Adrenal gland (tissue), 12 donors: Measurements from ENCODE around the gene ACTR2. TPM values are rescaled to one million over a fixed set of nuclear protein-coding genes. Genes with fewer than 3 reads are reported as not detected.

ENCODE experiments used
- DNase-seq, 7 donors: peaks; one replicate each; pipeline ENCODE4 v3.0.0-alpha.2; 2019 to 2020
- H3K27ac ChIP-seq, 5 donors: fragments of 200-600 bp; sonication (generic) in 4 of 5; 1 replicate in 3 of 5; 2 replicates in 2 of 5; pipeline versions ENCODE4 v1.5.1 to v1.8.0; 2016 to 2020; ENCODE audit warnings: mild to moderate bottlenecking in 1 of 5
- H3K27me3 ChIP-seq: fragments of 200-600 bp; 2 replicates; pipeline ENCODE4 v1.8.0; 2021
- H3K36me3 ChIP-seq, 2 donors: fragments of 200-600 bp; replicated peaks in 1 of 2; 1 replicate in 1 of 2; 2 replicates in 1 of 2; pipeline versions ENCODE4 v1.5.1 to v1.8.0; 2018 to 2022
- H3K4me1 ChIP-seq, 2 donors: fragments of 200-600 bp; replicated peaks in 1 of 2; 1 replicate in 1 of 2; 2 replicates in 1 of 2; pipeline versions ENCODE4 v1.5.1 to v1.8.0; 2018 to 2021
- H3K4me3 ChIP-seq, 4 donors: fragments of 200-600 bp; sonication (generic) in 3 of 4; one replicate each; pipeline ENCODE4 v1.5.1; 2016 to 2018
- H3K9me3 ChIP-seq, 3 donors: fragments of 200-600 bp; sonication (generic) in 1 of 3; replicated peaks in 1 of 3; 1 replicate in 2 of 3; 2 replicates in 1 of 3; pipeline versions ENCODE4 v1.5.1 to v1.8.0; 2016 to 2021
- POLR2A ChIP-seq, 2 donors: fragments of 450-650 bp; IDR thresholded peaks; one replicate each; pipeline ENCODE4 v1.6.1; 2017; ENCODE audit warnings: antibody characterized with exemption in 2 of 2, mild to moderate bottlenecking in 2 of 2, moderate library complexity in 1 of 2
- WGBS, 4 donors: extraction: QIAGEN DNeasy Blood & Tissue Kit in 2 of 4; methylation state at CpG; one replicate each; pipeline versions ENCODE4 v1.1.5 to v1.1.7; 2013 to 2017; 5-methylcytosine and 5-hydroxymethylcytosine counted together
- intact Hi-C, 2 donors: fragments of 100-400 bp; cut with DNase I; formaldehyde crosslinking; loops; one replicate each; pipeline versions ENCODE4 v1.14.1 to v1.15.0; 2022 to 2023
- polyA plus RNA-seq, 3 donors: library from polyadenylated mRNA; stranded (reverse); fragments of 200-250 nt in 2 of 3; fragments of 350-450 nt in 1 of 3; fragmentation: Illumina TruSeq in 1 of 3; extraction: RNeasy Lipid Tissue Mini Kit (QIAGEN cat#74804) in 1 of 3; gene quantifications; one replicate each; pipeline ENCODE4 v1.2.3, GENCODE V29; 2013 to 2014
- total RNA-seq, 9 donors: library from RNA; depleted of rRNA in 4 of 9; stranded (reverse); fragments of >200 nt in 4 of 9; fragments of 120-200 nt in 1 of 9; fragmentation: NEBNext Ultra II Directional in 1 of 9; extraction: Animal tissue kit (Norgen Biotek cat#: 25700) in 1 of 9; gene quantifications; one replicate each; pipeline versions ENCODE4 v1.1.0 to v1.2.4, GENCODE V29; 2013 to 2023
- TF ChIP-seq, protein P1 (sequence below), 6 experiments: fragments of 450-650 bp in 4 of 6; fragments of 200-600 bp in 2 of 6; sonication (generic) in 1 of 6; IDR thresholded peaks; 1 replicate in 5 of 6; 2 replicates in 1 of 6; pipeline versions ENCODE4 v1.5.1 to v1.8.0; 2016 to 2021; ENCODE audit warnings: antibody characterized with exemption in 6 of 6, mild to moderate bottlenecking in 2 of 6, moderate library complexity in 1 of 6
- donor health status: healthy with polysubstance abuse.
- donor health status: Bipolar disorder and iron deficiency.
- donor health status: DM: yes; HTN: yes; CAD: no.
- donor health status: DM: no; HTN: no; CAD: no.
- donor health status: DM: no; HTN: no; CAD: no.
- donor health status: DM: yes; HTN: yes; CAD: no.

Gene ACTR2
- total and polyA plus RNA-seq, 12 donors, result 29.9 to 186 (median 73.5) TPM

DNA sequence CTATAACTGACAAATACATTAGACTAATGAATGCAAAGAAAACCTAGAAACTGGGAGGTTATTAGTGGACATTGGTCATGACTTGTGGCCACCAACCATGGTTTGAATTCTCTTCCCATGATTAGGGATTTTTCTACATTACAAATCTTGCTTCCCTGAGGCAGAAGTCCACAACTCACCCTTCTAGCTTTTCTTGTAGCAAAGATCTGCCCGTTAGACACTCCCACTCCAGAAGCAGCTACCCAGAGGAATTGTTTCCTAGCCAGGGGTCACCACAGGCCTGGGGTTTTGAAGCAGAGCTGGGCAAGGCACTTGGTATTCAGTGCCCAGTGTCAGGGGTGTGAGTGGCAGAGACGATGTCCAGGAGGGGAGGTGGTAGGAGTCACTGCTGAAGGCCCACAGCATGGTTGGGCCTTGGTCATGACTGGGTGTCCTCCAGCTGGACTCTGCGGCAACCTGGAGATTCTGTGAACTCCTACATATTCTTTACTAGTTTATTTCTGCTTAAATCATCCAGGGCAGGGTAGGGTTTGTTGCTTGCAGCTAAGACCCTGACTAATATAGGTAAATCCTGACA is 54.9 kb downstream of the ACTR2 start:
- Histone ChIP-seq H3K4me1 (peaks cover 5 to 10% of the 10 kb centered on the region in 2 donors), H3K27me3 (no peaks in the 10 kb centered on the region), H3K27ac (peak overlapping the region in 1 of 5 donors; percentile 10), H3K4me3 (no peak overlapping the region), H3K36me3 (no peaks in the 10 kb centered on the region), H3K9me3 (no peaks in the 10 kb centered on the region)
- intact Hi-C loops, result no loop called here
- TF ChIP-seq, protein P1, sequence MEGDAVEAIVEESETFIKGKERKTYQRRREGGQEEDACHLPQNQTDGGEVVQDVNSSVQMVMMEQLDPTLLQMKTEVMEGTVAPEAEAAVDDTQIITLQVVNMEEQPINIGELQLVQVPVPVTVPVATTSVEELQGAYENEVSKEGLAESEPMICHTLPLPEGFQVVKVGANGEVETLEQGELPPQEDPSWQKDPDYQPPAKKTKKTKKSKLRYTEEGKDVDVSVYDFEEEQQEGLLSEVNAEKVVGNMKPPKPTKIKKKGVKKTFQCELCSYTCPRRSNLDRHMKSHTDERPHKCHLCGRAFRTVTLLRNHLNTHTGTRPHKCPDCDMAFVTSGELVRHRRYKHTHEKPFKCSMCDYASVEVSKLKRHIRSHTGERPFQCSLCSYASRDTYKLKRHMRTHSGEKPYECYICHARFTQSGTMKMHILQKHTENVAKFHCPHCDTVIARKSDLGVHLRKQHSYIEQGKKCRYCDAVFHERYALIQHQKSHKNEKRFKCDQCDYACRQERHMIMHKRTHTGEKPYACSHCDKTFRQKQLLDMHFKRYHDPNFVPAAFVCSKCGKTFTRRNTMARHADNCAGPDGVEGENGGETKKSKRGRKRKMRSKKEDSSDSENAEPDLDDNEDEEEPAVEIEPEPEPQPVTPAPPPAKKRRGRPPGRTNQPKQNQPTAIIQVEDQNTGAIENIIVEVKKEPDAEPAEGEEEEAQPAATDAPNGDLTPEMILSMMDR (IDR thresholded peaks at IDR 0.05), result no peak
- no peak for TF ChIP-seq POLR2A (IDR thresholded peaks at IDR 0.05)
- 87 to 96% (median 89%) methylated on average over 3 of the region's 3 CpGs for WGBS, 4 donors
- no peak for DNase-seq

DNA sequence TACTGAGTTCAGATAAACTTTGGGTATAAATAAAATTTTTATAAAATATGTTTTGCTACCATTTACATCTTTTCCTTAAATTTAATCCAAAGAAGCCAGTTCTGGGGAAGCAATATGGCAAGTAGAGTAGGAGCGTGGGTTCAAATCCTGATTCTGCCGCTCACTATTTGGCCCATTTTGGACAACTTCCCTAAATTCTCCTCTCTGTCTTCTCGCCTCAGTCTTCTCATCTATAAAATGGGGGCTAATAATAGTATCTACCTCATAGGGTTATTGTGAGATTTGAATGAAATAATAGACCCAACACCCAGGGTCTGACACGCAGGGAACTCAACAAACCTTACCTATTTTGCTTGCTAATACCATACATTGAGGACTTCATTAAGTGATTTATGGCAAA is 59.7 kb downstream of the ACTR2 start:
- TF ChIP-seq, protein P1 (IDR thresholded peaks at IDR 0.05), result no peak
- TF ChIP-seq POLR2A (IDR thresholded peaks at IDR 0.05), result no peak
- Histone ChIP-seq H3K4me3 (no peak overlapping the region), H3K9me3 (no peaks in the 10 kb centered on the region), H3K36me3 (no peaks in the 10 kb centered on the region), H3K27ac (no peak overlapping the region), H3K4me1 (no peaks in the 10 kb centered on the region), H3K27me3 (no peaks in the 10 kb centered on the region)
- no peak for DNase-seq
- intact Hi-C loops, result no loop called here
- WGBS, 4 donors, result 90 to 98% (median 94%) methylated on average over 4 of the region's 4 CpGs

DNA sequence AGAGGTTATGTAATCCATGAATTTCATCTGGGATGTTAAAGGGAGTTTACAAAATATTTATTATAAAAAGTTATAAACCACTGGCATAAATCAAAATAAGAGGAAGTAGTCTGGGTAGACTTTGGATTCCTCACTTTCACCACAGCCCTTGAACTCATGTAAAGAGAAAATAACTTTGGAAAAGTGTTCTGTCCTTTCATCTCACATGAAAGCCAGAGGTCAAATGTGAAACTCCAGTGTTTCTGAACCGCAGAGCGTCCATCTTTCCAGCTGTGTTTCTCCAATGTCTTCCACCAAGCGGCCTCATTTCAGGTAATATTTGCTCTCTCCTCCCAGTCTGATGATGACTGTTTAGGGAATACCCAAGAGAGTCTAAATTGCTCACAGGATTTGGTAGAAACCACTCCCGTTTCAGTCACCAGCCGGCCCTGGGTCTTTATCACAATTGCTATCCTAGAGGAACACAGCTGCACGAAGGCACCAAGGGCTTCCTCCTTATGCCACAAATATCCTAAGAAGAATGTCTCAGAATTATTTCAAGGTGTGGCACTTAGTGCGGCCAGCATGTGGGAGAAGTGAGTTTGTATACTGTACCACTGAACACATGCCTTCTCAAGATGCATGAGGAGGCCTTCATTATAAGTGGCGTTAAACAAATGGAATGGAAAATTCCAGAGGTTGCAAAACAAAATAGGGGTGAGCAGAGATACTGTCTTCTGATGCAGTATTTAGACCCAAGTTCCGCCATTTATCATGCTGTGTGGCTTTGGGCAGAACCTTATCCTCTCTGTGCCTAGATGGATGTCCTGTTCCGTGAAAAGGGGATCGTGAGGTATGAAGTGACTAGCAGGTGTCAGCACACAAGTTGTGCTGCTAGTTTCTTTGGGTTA is 63.8 kb downstream of the ACTR2 start:
- Histone ChIP-seq H3K27ac (no peak overlapping the region), H3K36me3 (no peaks in the 10 kb centered on the region), H3K4me1 (no peaks in the 10 kb centered on the region), H3K9me3 (no peaks in the 10 kb centered on the region), H3K4me3 (no peak overlapping the region), H3K27me3 (no peaks in the 10 kb centered on the region)
- no peak for TF ChIP-seq POLR2A (IDR thresholded peaks at IDR 0.05)
- TF ChIP-seq, protein P1 (IDR thresholded peaks at IDR 0.05), result no peak
- intact Hi-C loops, result no loop called here
- WGBS, 4 donors, result 90 to 95% (median 93%) methylated on average over 8 to 11 of the region's 11 CpGs
- no peak for DNase-seq

DNA sequence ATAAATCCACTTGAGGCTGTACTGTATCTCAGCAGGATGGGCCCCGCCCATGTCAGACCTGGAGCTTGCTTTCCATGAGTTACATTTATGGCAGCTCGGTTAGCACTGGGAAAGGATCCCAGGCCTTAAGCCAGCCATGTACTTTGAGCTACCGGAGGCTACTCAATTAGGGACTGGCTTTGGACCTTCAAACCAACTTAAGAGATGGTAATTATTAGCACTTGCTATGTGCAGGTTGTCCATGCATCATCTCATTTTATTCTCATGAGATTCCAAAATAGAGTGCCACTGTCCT is 64.4 kb downstream of the ACTR2 start:
- WGBS, 4 donors, result 87 to 96% (median 90%) methylated on average over 3 of the region's 3 CpGs

More for the DNA sequence above, 64.4 kb downstream of the ACTR2 start:
- Histone ChIP-seq H3K9me3 (no peaks in the 10 kb centered on the region), H3K36me3 (no peaks in the 10 kb centered on the region), H3K27me3 (no peaks in the 10 kb centered on the region), H3K27ac (no peak overlapping the region), H3K4me1 (no peaks in the 10 kb centered on the region), H3K4me3 (no peak overlapping the region)
- no peak for TF ChIP-seq POLR2A (IDR thresholded peaks at IDR 0.05)
- TF ChIP-seq, protein P1 (IDR thresholded peaks at IDR 0.05), result no peak
- intact Hi-C loops, result no loop called here
- no peak for DNase-seq
